T-cell (primary cell): ENCODE data around the gene FOXN4. TPM values are rescaled to one million over a fixed set of nuclear protein-coding genes. Genes with fewer than 3 reads are reported as not detected.

Experiments
- ATAC-seq, 4 experiments: fragments of 200-7000 bp in 3 of 4; fragments of 150-1000 bp in 1 of 4; cut with Tn5 transposase; replicated peaks in 1 of 4; 1 replicate in 3 of 4; 2 replicates in 1 of 4; pipeline ENCODE4 v1.10.0; 2021; ENCODE audit warnings: moderate library complexity in 3 of 4, mild to moderate bottlenecking in 2 of 4, moderate number of reproducible peaks in 1 of 4
- CTCF ChIA-PET, 2 donors: fragments of 300-600 bp; sonication (Branson Sonifier 250); formaldehyde crosslinking; loops; one replicate each; lab custom pipeline; 2022; ENCODE audit warnings: antibody characterized with exemption in 2 of 2; lab: Charles Lee
- POLR2A ChIA-PET, 2 donors: fragments of 300-600 bp; sonication (Branson Sonifier 250); formaldehyde crosslinking; loops; one replicate each; lab custom pipeline; 2022; ENCODE audit warnings: antibody characterized with exemption in 2 of 2; lab: Charles Lee
- DNase-seq, 35 experiments: peaks; one replicate each; pipeline versions ENCODE4 v3.0.0 to v3.0.0-alpha.2; 2013 to 2023
- H3K27ac ChIP-seq: one replicate; pipeline ENCODE4 v1.5.1; 2013; ENCODE audit warnings: low read length
- H3K27me3 ChIP-seq, 2 experiments: replicated peaks in 1 of 2; 1 replicate in 1 of 2; 2 replicates in 1 of 2; pipeline versions ENCODE4 v1.6.1 to v1.7.0; 2013; ENCODE audit warnings: low read length in 1 of 2, mixed read lengths in 1 of 2; ENCODE audit not compliant: control insufficient read depth in 2 of 2, insufficient read depth in 2 of 2; ENCODE audit errors: extremely low read depth in 1 of 2
- H3K36me3 ChIP-seq, 2 donors: 1 replicate in 1 of 2; 2 replicates in 1 of 2; pipeline versions ENCODE4 v1.6.1 to v1.7.0; 2013; ENCODE audit warnings: low read length in 1 of 2; ENCODE audit not compliant: control insufficient read depth in 2 of 2, insufficient read depth in 1 of 2; ENCODE audit errors: extremely low read depth in 1 of 2
- H3K4me1 ChIP-seq, 2 experiments: 1 replicate in 1 of 2; 2 replicates in 1 of 2; pipeline versions ENCODE4 v1.6.1 to v1.7.0; 2013; ENCODE audit warnings: low read length in 2 of 2, mixed read lengths in 1 of 2; ENCODE audit not compliant: insufficient read depth in 2 of 2, control insufficient read depth in 1 of 2; ENCODE audit errors: extremely low read depth in 1 of 2
- H3K4me3 ChIP-seq, 2 donors: 1 replicate in 1 of 2; 2 replicates in 1 of 2; pipeline versions ENCODE4 v1.5.1 to v1.7.0; 2013; ENCODE audit warnings: mild to moderate bottlenecking in 2 of 2, low read length in 1 of 2, moderate library complexity in 1 of 2; ENCODE audit not compliant: control insufficient read depth in 1 of 2; ENCODE audit errors: extremely low read depth in 1 of 2
- H3K9me3 ChIP-seq: 2 replicates; pipeline ENCODE4 v1.7.0; 2013
- H3K27ac Mint-ChIP-seq, 2 donors: one replicate each; pipeline ENCODE4 v1.8.0; 2020 to 2021; ENCODE audit warnings: mild to moderate bottlenecking in 2 of 2, mixed read lengths in 2 of 2
- H3K27me3 Mint-ChIP-seq, 2 donors: one replicate each; pipeline ENCODE4 v1.8.0; 2021 to 2022; ENCODE audit warnings: mixed read lengths in 2 of 2
- H3K36me3 Mint-ChIP-seq: one replicate; pipeline ENCODE4 v1.8.0; 2021; ENCODE audit warnings: mixed read lengths
- H3K4me1 Mint-ChIP-seq, 3 donors: one replicate each; pipeline ENCODE4 v1.8.0; 2020 to 2022; ENCODE audit warnings: mixed read lengths in 3 of 3, mild to moderate bottlenecking in 1 of 3
- H3K4me3 Mint-ChIP-seq, 3 donors: one replicate each; pipeline ENCODE4 v1.8.0; 2020 to 2022; ENCODE audit warnings: mild to moderate bottlenecking in 3 of 3, mixed read lengths in 3 of 3, moderate library complexity in 3 of 3
- H3K9me3 Mint-ChIP-seq, 3 donors: one replicate each; pipeline ENCODE4 v1.8.0; 2020 to 2022; ENCODE audit warnings: mixed read lengths in 3 of 3
- WGBS: methylation state at CpG from one replicate; pipeline ENCODE4 v1.1.5; 2013; ENCODE audit warnings: missing lambda C conversion rate; ENCODE audit not compliant: insufficient coverage; 5-methylcytosine and 5-hydroxymethylcytosine counted together
- total RNA-seq, 35 experiments: library from RNA in 6 of 35; stranded (reverse) in 6 of 35; fragments of 120-200 nt in 1 of 35; gene quantifications; one replicate each; pipeline versions ENCODE4 v1.2.1 to v1.2.4 and lab custom pipeline; 2013 to 2026

The FOXN4 gene
- total RNA-seq, 5 donors from 2014 or later (not counting 1 experiment from before 2014, with no cell fraction given): not detected

GRCh38 chr12:109232731-109233130 lies 76.4 kb downstream of the FOXN4 start:
- H3K27ac ChIP-seq: no peak overlapping the region
- no peaks in the 10 kb centered on the region for H3K27me3 ChIP-seq
- no peaks in the 10 kb centered on the region for H3K9me3 Mint-ChIP-seq
- H3K4me1 Mint-ChIP-seq: no peaks in the 10 kb centered on the region
- no peaks in the 10 kb centered on the region for H3K27me3 Mint-ChIP-seq
- H3K27ac Mint-ChIP-seq: no peak overlapping the region
- H3K36me3 ChIP-seq: peaks cover 0 to 10% of the 10 kb centered on the region in 2 donors
- WGBS: no CpG with 5 or more reads among the region's 7 CpGs
- no peaks in the 10 kb centered on the region for H3K4me1 ChIP-seq
- POLR2A ChIA-PET: no interaction called here
- H3K9me3 ChIP-seq: no peaks in the 10 kb centered on the region
- CTCF ChIA-PET: no interaction called here
- DNase-seq: no peak
- peaks cover 43% of the 10 kb centered on the region for H3K36me3 Mint-ChIP-seq
- no peak overlapping the region for H3K4me3 Mint-ChIP-seq
- H3K4me3 ChIP-seq: no peak overlapping the region
- no peak for ATAC-seq

GRCh38 chr12:109230193-109230592 lies 78.9 kb downstream of the FOXN4 start:
- H3K27me3 ChIP-seq: no peaks in the 10 kb centered on the region
- POLR2A ChIA-PET: no interaction called here
- H3K9me3 ChIP-seq: no peaks in the 10 kb centered on the region
- no peak for ATAC-seq
- Mint-ChIP-seq H3K4me3 (no peak overlapping the region), H3K27me3 (no peaks in the 10 kb centered on the region), H3K4me1 (no peaks in the 10 kb centered on the region), H3K27ac (no peak overlapping the region), H3K9me3 (no peaks in the 10 kb centered on the region), H3K36me3 (peaks cover 37% of the 10 kb centered on the region)
- H3K36me3 ChIP-seq: peaks cover 0 to 13% of the 10 kb centered on the region in 2 donors
- DNase-seq: no peak
- CTCF ChIA-PET: no interaction called here
- H3K27ac ChIP-seq: no peak overlapping the region
- no peak overlapping the region for H3K4me3 ChIP-seq
- H3K4me1 ChIP-seq: no peaks in the 10 kb centered on the region
- no CpG with 5 or more reads among the region's 2 CpGs for WGBS

GRCh38 chr12:109228664-109229063 lies 80.4 kb downstream of the FOXN4 start:
- H3K36me3 Mint-ChIP-seq: peaks cover 37% of the 10 kb centered on the region
- no peaks in the 10 kb centered on the region for H3K4me1 Mint-ChIP-seq
- Histone ChIP-seq H3K27me3 (no peaks in the 10 kb centered on the region), H3K4me1 (no peaks in the 10 kb centered on the region), H3K36me3 (peaks cover 0 to 11% of the 10 kb centered on the region in 2 donors), H3K9me3 (no peaks in the 10 kb centered on the region), H3K27ac (no peak overlapping the region), H3K4me3 (no peak overlapping the region)
- H3K27me3 Mint-ChIP-seq: no peaks in the 10 kb centered on the region
- no peaks in the 10 kb centered on the region for H3K9me3 Mint-ChIP-seq
- CTCF ChIA-PET: no interaction called here
- 90% methylated on average over 2 of the region's 4 CpGs for WGBS
- DNase-seq (no peak), ATAC-seq (no peak)
- POLR2A ChIA-PET: no interaction called here
- no peak overlapping the region for H3K4me3 Mint-ChIP-seq
- H3K27ac Mint-ChIP-seq: no peak overlapping the region

Other genes with a start within 250 kb of the FOXN4 start
- 10 to 100 TPM in 4 of 5 donors, 1 to 10 TPM in 1; 7.9 to 24.6 (median 19.3) TPM for gene ALKBH2, start 215.8 kb downstream of the FOXN4 start, total RNA-seq
- gene UNG, start 211.7 kb downstream of the FOXN4 start, total RNA-seq: 10 to 100 TPM in 3 of 5 donors, 1 to 10 TPM in 2; 8.7 to 19.7 (median 16.8) TPM
- 10 to 100 TPM; 24.8 to 34.1 (median 32.1) TPM for gene ACACB, start 192.7 kb downstream of the FOXN4 start, total RNA-seq
- gene MYO1H, start 38.6 kb upstream of the FOXN4 start, total RNA-seq: not detected
- gene KCTD10, start 168.0 kb upstream of the FOXN4 start, total RNA-seq: 10 to 100 TPM; 28.1 to 30.8 (median 28.6) TPM
- gene UBE3B, start 168.3 kb upstream of the FOXN4 start, total RNA-seq: 10 to 100 TPM; 34.4 to 49.9 (median 43.5) TPM